ENCODE data around the gene SPATA1.
"Not testable (repeated sequence)": the region's sequence is repeated elsewhere in the genome, so short reads cannot be mapped to it uniquely, and the experiment has no call there.

Gene SPATA1

DNA sequence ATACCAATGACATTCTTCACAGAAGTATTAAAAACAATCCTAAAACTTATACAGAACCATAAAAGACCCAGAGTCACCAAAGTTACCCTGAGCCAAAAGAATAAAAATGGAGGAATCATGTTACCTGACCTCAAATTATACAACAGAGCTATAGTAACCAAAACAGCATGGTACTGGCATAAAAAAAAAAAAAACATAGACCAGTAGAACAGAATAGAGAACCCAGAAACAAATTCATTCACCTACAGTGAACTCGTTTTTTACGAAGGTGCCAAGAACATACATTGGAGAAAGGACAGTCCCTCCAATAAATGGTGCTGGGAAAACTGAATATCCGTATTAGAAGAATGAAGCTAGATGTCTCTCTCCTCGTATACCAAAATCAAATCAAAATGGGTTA lies 2.8 kb downstream of the SPATA1 start:
- DNase-seq: no peak

DNA sequence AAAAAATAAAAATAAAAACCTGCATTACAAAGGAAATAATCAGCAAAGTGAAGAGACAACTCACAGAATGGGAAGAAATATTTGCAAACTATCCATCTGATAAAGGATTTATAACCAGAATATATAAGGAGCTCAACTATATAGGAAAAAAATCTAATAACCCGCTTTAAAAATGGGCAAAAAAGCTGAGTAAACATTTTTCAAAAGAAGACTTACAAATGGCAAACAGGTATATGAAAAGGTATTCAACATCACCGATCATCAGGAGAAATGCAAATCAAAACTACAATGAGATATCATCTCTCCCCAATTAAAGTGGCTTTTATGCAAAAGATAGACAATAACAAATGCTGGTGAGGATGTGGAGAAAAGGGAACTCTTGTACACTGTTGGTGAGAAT lies 4.0 kb downstream of the SPATA1 start:
- no peak for DNase-seq

DNA sequence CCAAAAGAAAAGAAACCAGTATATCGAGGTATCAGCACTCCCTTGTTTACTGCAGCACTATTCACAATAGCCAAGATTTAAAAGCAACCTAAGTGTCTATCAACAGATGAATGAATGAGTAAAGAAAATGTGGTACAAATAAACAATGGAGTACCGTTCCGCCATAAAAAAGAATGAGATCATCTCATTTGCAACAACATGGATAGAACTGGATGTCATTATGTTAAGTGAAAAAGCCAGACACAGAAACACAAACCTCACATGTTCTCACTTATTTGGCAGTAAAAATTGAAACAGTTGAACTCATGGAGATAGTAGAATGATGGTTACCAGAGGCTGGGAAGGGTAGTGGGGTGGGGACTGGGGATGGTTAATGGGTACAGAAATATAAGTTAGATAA lies 4.5 kb downstream of the SPATA1 start:
- DNase-seq: no peak

DNA sequence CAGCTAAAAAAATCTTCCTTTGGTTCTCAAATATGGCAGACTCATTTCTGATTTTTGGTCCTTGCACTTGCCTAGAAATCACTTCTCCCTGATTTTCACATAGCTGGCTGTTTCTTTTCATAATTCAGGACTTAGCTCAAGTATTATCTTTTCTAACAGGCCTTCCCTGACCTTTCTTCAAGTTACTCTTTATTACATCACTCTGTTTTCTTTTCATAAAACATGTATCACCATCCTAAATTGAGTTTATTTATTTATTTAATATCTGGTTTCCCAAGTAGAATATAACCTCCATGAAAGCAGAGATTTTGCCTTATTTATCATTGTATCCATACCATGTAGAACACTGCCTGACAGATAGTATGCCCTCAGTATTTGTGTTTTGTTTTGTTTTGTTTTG lies 18.4 kb downstream of the SPATA1 start:
- no peak for DNase-seq

DNA sequence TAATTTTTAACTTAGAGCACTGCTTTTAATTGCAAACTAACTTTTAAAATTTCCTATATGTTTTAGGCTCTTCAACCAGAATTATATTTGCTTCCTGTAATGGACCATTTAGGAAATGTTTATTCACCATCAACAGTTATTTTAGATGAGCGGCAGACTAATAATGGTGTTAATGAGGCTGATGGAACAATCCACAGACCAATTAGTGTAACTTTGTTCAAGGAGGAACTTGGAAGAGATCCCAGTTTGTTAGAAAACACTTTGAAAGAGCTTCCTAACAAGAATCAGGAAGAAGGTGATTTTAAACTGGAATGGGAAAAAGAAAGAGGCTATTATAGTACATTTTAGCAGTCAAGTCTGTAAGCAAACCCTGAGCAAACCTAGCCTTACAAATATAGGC lies 19.6 kb downstream of the SPATA1 start:
- no peak for DNase-seq

DNA sequence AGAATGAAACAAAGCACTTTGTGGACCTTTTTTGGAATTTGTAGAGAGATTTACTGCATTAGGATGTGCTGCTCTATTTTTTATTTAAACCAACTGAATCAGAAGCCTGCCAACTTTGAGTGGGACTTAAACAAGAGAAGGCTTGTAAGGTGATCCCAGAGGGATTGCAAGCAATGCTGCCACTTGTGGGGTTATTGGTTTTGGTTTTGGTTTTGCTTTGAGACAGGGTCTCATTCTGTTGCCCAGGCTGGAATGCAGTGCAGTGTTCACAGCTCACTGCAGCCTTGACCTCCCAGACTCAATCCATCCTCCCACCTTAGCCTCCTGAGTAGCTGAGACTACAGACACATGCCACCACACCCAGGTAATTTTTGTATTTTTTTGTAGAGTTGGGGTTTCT lies 32.4 kb downstream of the SPATA1 start:
- DNase-seq: no peak

DNA sequence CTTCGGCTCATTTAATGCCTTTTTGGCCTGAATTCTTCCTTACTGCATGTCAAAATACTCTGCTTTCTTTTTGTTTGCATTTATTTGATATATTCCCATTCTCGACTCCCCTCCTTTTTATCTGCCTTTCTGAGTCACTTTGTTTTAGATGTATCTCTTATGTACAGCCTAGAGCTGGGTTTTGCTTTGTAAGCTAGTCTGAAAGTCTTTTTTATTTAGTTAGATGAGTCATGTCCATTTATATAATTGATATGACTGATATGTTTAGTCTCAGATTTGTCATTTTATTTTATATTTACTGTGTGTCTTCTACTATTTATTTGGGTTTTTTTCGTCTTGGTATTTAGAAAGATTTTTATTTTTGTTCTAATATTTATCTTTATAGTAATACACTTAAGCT lies 33.8 kb downstream of the SPATA1 start:
- DNase-seq: no peak

DNA sequence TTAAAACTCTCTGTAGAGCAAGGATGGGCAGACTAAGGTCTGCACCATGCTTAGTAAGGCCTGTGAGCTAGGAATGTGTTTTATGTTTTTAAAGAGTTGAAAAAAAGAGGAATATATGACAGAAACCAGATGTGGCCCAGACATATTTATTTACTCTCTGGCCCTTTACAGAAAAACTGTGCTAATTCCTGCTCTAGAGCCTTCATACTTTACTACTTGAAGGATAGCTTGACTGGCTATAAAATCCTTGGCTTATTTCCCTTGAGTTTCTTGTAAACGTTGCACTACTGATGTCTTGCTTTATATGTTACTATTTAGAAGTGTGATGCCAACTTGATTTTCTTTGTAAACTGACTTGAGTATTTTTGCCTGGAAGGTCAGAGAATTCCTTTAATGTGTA lies 34.6 kb downstream of the SPATA1 start:
- DNase-seq: no peak

DNA sequence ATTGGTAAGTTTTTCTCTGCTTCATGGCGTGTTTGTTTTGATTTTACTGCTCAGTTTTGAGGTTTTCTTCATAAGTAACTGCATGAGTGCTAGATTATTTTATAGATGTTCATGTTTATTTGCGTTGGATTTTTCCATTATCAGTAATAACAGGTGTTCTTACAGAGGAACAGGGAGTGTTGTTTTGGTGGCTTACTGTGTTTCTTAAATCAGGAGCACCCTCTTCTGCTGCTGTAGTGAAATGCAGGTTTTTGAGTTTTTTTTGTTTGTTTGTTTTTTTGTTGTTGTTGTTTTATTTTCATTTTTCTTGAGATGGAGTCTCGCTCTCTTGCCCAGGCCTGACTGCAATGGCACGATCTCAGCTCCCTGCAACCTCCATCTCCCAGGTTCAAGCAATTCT lies 35.5 kb downstream of the SPATA1 start:
- DNase-seq: no peak

DNA sequence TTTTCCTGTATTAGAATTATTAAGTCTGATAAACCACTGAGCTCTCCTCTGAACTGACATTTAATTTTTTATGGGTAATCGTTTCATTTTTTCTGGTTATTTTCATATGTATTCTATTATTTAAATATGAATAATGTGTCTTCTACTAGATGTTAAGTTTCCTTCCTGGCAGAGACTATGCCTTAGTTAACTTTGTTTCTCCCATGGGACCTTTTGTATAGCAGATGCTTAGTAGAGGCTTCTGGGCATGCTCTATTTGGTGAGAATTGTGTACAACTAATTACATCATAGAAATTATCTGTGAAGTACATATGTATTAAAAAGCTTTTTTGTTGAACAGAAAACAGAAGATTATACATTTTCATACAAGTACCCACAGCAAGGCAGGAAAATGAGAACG lies 44.6 kb downstream of the SPATA1 start:
- DNase-seq: no peak

DNA sequence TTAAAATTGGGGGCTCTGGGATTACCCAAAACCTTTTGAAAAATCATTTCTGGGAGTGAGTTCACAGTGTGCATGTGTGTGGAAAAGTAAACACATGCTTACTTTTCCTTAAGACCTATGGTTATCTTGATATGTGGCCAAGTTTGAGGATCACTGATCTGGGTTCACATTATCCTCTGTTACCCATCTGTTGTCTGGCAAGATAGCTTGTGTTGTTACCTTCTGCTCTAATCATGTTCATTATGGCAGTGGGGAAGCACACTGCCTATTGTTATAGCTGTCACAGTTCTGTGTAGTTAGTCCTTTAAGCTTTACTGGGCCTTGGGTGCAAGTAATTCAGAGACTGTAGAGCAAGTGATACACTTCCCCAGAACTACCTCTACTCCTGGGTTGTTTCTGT lies 63.0 kb downstream of the SPATA1 start:
- no peak for DNase-seq

DNA sequence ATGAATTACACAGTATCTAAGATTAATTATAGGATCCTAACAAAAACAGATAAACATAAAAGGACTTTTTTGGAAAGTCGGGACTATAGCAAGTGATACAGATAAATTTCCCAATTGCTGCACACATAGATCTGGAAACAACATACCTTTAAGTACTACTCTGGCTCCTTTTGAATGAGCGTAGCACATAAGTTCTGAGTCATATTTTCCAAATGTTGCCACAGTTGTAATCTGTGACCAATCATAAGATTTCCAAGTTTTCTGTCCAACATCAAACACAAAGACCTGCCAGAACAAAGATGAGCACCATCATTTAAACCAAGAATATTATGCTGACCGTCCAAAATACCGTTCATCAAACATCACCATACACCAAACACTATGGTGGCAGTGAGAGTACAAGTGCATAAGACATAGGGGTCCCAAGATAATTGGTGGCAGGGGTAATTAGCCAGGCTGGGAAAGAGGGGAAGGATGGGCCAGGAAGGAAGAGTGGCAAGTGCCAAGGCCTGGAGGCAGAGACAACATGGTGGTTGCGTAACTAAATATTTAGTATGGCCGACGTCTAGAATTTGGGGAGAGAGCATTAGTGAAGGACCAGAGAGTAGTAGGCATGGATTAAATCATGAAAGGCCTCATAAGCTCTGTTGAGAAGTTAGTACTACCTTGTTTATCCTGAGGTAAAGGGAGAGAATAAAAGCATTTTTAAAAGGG lies 64.4 kb downstream of the SPATA1 start:
- no peak for DNase-seq

DNA sequence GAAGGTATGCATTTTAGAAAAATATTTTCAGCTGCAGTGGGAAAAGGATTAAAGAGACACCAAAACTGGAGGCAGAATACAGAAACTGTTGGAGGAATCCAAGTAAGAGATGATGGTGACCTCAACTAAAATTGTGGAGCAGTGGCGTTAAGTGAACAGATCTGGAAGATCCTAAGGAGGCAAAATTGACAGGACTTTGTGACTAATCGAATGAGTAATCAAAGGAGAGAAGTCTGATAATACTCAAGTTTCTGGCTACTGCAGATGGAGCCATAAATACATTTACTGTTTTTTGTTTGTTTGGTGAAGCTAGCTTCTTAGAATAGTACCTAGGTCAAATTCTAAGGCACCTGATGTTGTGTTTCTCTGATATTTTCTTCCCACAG lies 65.0 kb downstream of the SPATA1 start:
- DNase-seq: no peak

DNA sequence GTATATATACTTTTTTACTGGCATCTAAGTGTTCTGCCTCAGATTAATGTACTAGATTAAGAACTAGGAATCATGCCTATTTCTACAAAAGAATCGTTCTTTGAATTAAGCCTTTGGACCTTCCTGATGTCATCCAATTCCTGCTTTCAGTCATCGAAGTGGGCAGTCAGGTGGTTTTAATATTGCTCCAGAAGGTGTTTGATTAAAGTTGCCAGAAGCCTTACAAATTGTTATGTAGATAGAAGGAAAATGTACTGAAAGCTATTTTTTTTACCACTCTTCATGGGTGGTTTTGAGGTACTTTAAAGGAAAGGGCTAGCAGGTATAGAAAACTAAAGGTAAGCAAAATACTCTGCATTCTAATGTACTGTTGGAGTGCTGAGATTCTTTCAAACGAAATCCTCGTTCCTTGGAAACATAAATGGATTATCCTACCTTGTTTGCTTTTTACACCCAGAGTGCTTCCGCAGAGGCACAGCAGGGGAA lies 67.3 kb downstream of the SPATA1 start:
- no peak for DNase-seq

DNA sequence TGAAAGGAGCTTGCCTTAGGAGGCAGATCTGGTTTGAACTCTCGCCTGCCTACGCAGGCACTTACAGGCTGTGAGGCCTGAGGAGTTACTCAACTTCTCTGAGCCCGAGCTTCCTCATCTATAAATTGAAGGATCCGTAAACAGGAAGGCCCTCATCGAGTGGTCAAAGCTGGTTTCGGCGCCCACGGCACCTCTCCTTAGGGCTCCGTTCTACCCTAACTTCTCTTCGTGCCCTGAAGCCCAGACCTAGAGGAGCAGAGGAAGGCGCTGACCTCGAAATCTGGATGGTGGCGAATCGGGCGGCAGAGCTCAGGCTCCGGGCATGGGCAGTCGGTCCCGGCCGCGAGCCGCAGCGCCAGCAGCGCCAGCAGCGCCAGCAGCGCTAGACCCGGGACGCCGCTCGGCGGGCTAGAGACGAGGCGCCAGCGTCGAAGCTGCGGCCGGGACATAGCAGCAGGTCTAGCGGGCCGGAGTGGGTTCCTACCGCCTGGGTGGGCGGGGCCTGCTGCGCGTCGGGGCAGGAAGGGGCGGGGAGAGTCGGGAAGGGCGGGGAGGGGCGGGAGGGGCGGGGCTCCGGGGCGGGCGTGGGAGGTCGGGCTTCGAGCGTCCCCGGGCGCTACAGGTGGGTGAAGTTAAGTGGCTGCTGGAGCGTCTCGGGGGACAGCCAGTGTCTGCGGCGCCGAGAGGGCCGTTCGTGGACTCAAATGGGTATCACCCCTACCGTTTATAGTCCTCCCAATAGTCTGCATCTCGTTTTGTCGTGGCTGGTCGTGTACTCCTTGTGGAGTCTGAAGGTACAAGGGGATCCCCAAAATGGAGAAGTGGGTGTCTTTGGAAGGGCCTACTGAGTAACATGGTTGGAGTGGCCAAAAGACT lies 68.0 kb downstream of the SPATA1 start, which contains the start of gene CTBS:
Gene CTBS, minus strand, starts transcription at position 474 of the 876 bp plus-strand sequence. Its CDS starts 25 bp downstream, at position 449.
- DNase-seq: peak; percentile 81

DNA sequence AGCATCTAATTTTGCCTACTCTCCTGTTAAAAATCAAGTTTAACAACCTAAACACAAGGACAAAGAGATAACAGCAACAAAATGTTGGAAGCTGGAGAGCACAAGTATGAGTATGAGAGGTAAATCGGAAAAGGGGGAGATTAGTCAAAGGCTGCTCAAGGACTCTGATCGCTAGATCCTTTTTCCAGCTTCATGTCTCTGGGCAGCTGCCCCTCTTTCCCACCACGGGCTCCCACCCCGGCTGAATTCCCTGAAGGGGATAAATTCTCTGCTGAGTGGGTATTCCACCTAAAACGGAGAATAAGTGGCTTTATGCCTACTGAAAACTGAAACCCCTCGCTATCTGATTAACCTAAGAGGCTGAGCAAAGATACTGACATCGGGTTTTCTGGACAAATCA lies 68.8 kb downstream of the SPATA1 start:
- DNase-seq: no peak

DNA sequence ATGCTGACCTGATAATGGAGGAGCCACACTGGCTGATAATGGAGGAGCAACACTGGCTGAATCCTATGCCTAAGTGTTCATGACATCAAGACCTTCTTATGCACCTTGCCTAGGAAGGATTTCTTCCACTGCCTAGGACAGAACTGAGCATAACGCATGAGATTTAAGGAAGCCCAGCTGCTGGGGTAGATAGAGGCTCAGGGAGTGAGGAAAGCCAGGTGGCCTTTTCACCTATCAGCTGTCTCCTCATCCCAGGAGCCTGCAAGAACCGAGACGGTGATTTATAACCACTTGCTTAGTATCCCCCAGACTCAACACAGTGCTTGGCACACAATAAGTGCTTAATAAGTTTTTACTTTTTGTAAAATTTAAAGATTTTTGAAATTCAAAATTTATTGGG lies 75.5 kb downstream of the SPATA1 start:
- DNase-seq: no peak

DNA sequence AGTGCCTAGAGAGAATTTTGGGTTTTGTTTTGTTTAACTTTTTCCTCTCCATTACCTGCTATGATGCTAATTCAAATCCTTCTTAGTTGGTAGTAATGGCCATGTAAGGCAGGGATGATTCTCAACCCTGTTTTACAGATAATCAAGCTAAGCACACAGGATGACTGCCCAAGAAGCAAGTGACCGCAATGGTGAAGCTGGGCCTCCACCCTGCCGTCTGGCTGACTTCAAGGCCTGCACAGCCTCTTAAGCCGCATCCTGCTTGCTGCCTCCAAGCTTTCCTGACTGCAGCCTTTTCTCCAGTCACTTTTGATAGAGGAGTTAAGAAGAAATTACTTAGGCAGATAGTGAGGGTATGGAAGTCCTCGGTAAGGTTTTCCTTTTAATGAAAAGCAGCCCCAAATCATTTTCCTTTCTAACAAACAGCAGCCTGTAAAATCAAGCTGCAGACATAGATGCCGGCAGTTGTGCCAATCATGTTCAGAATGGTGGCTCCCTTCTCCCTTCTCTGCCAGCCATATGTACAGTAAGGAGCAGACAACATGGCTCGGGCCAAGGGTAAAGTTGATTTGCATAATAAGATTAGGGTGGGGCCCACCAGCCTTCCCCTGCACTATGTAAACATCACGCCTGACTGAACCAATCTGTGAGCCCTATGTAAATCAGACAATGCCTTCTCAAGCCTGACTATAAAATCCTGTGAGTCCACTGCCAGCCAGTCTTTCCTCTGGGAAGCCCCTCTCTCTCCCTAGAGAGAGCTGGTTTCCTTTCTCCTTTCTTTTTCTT lies 76.8 kb downstream of the SPATA1 start:
- DNase-seq: no peak

DNA sequence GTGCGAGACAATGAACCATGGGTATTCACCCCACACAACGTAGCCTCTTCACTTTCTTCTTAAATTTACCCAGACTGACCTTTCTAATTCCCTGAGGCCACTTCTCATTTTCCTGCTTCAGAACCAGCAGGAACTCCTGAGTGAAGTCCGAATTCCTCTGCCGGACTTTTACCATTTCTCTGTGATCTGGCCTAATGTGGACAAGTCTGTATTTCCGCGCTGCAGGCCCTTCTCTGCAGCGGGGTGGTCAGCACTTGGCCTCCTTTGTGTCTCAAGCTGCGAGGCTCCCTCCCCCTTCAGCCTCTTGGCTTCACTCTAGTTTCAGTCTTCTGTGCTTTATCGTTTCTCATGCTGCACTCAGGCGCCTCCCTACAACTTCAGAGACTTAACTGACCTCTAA lies 77.5 kb downstream of the SPATA1 start:
- DNase-seq: no peak

DNA sequence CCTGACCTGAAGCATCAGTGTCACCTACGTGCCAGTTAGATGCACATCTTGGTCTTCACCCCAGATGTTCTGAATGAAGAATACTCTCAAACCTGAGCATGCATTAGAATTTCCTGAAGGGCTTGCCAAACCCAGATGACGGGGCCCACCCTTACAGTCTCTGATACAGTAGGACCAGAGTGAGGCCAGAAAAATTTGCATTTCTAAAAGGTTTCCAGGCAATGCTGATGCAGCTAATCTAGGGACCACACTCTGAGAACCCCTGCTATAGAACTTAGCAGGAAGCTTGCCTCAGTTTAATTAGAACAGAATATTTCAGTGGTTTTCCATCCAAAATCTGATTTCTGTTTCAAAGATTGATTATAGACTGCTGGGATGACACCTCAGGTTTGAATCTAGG lies 77.9 kb downstream of the SPATA1 start:
- DNase-seq: no peak

DNA sequence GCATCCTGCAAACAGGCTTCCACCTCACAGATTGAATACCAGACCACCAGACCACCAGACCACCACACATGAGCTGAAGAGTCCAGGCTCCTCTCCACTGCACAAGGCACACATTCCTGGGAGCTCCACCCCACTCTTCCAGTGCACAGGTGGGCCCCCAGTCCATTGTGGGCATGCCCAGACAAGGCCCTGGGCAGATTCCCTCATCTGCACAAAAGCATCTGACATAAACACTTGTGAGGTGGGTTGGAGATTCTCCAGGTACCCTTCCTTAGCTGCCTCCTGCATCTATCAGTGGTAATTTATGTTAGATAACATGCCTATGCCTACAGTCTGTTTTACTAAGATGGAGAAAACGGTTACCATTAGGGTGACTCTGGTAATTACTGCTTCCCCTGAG lies 79.6 kb downstream of the SPATA1 start:
- DNase-seq: no peak

DNA sequence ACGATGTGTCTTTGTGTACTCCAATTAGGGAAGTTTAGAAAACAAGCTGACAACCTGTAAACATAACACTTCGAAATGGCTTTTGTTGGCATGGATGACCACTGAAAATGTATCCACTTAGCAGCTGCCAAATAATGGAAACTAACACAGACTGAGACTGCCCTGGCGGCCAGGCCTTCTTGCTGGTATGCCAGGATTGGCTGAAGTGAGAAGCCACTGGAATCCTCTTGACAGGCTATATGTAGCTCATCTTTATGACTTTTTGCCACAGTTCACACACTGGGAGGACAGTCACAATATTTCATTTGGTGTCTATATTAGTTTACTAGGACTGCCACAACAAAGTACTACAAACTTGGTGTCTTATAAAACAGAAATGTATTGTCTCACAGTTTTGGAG lies 80.9 kb downstream of the SPATA1 start:
- no peak for DNase-seq

DNA sequence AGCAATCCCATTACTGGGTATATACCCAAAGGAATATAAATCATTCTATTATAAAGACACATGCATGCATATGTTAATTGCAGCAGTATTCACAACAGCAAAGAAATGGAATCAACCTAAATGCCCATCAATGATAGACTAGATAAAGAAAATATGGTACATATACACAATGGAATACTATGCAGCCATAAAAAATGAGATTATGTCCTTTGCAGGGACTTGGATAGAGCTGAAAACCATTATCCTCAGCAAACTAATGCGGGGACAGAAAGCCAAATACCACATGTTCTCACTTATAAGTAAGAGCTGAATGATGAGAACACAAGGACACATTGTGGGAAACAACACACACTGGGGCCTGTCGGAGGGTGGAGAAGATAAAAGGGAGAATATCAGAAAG lies 88.8 kb downstream of the SPATA1 start:
- not testable (repeated sequence) for DNase-seq

DNA sequence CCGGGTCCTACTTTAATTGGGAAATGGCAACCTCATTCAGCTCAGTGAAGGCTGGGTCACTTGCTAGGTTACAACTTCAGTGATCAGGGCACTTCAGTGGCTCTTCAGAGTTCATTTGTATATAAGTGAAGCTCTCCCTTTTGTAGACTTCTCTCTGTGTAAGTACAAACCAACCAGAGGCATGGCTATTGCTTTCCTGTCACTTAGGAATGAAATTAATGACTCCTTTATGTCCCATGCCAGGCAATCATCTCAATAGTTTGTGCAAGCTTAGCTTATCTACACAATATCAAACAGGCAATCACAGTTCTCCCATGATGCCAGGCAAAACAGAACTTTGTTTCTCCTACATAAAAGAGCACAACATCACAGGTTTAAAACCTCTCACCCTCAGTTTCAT lies 90.8 kb downstream of the SPATA1 start:
- DNase-seq: no peak
